Neural progenitor cell (in vitro differentiated cells): ENCODE results near the gene ACYP2.

ENCODE experiments used
- EZH2 ChIP-seq: fragments of 200-600 bp; sonication (generic); IDR thresholded peaks from 2 replicates; pipeline ENCODE4 v1.6.1; 2017; ENCODE audit warnings: antibody characterized with exemption, mild to moderate bottlenecking, moderate library complexity
- EZH2phosphoT487 ChIP-seq: fragments of 200-600 bp; sonication (generic); IDR thresholded peaks from 2 replicates; pipeline ENCODE4 v1.6.1; 2017; ENCODE audit warnings: antibody characterized with exemption
- TF ChIP-seq, protein P1 (sequence below): fragments of 200-600 bp; sonication (generic); IDR thresholded peaks from 2 replicates; pipeline ENCODE4 v1.5.1; 2017; ENCODE audit warnings: antibody characterized with exemption, mild to moderate bottlenecking

DNA sequence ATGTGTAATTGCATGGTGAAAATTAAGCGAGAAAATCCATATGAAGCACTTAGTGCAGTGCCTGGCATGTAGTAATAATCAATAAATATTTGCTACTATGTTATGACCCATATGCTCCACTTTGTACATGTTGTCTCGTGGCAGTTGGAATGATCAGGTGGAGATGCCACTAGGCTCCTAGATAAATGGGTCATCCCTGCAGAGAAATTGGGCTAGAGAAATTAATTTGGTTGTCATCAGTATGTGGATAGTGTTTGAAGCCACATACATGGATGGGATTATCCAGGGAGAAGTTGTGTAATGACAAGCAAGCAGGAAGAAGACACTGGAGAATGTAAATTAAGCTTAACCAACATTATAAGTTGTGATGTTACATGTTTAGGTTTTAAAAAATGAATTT lies 33.0 kb downstream of the ACYP2 start:
- TF ChIP-seq, protein P1, sequence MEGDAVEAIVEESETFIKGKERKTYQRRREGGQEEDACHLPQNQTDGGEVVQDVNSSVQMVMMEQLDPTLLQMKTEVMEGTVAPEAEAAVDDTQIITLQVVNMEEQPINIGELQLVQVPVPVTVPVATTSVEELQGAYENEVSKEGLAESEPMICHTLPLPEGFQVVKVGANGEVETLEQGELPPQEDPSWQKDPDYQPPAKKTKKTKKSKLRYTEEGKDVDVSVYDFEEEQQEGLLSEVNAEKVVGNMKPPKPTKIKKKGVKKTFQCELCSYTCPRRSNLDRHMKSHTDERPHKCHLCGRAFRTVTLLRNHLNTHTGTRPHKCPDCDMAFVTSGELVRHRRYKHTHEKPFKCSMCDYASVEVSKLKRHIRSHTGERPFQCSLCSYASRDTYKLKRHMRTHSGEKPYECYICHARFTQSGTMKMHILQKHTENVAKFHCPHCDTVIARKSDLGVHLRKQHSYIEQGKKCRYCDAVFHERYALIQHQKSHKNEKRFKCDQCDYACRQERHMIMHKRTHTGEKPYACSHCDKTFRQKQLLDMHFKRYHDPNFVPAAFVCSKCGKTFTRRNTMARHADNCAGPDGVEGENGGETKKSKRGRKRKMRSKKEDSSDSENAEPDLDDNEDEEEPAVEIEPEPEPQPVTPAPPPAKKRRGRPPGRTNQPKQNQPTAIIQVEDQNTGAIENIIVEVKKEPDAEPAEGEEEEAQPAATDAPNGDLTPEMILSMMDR = no peak
- TF ChIP-seq EZH2 (no peak), EZH2phosphoT487 (no peak)
